Amniotic stem cell (primary cell): Measurements from ENCODE around the gene KCNMB3.
"Not testable (repeated sequence)": the region's sequence is repeated elsewhere in the genome, so short reads cannot be mapped to it uniquely, and the experiment has no call there.

Experiments used
- DNase-seq: peaks from one replicate; lab custom pipeline; 2025; lab: John Stamatoyannopoulos, UW

KCNMB3 gene

GRCh38 chr3:179250803-179251476 is at the start of gene KCNMB3:
Gene KCNMB3 (minus strand): TSS chr3:179251114. CDS start chr3:179250990, 124 bp downstream.
- DNase-seq = no peak

- no peak for DNase-seq
These were observed 49.2 kb upstream of the KCNMB3 start for GRCh38 chr3:179299999-179300613.

GRCh38 chr3:179299316-179299715 is 48.4 kb upstream of the KCNMB3 start:
- no peak for DNase-seq

DNA sequence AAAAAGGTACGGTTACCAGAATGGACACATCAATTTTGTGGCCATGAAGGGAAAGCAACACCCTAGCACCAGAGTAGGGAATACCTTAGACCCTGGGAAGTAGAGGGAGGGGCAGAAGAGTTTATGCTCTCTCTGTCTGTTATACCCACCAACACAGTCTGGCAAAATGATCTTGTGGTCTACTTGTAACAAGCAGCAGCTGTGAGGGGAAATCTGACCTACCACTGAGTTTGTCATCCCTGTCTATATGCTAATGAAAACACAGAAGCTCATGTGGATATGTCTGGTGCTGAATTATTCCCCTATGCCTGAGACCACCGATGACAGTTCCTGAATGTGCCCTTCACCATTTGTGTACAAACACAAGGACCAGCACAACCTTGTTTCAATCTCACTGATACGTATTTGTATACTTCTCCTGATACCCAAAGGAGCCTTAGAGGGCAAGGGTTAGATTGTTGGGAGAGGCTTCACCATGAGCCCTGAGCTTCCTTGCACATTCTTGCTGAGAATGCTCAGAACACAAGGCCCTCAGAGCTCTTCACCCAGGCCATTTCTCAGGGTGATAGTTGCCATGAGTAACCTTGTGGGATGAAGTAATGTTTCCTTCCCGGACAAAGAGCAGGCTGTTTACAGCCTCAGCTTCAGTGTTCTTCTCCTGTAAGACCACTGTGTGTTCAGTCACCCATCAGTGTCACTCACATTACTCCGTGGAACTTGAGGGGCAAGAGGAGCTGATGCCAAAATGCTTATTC is 47.2 kb upstream of the KCNMB3 start:
- DNase-seq = no peak

- no peak for DNase-seq
These were observed 41.5 kb upstream of the KCNMB3 start for GRCh38 chr3:179292450-179292849.

- no peak for DNase-seq
These were observed 38.4 kb upstream of the KCNMB3 start for GRCh38 chr3:179289295-179289694.

DNA sequence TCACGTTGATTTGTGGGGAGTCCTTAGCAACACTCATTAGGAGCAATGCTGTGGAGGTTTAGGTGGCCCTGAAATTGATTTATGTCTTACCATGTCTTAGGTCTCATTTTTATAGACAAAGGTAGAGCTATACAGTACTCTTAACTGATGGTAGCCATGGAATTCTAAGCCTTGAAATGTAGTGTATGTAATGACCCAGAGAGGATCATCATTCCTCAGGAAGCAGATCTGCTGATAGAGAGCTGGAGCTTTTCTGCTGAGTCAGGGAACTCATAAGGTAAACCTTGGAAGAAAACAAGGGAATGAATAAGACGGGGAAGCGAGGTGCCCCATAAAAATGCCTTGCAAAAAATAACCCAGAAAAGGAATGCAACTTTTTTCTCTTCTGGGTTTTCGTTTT is 37.9 kb upstream of the KCNMB3 start:
- DNase-seq = no peak

- DNase-seq = no peak
These were observed 35.4 kb upstream of the KCNMB3 start for GRCh38 chr3:179286331-179286730.

DNA sequence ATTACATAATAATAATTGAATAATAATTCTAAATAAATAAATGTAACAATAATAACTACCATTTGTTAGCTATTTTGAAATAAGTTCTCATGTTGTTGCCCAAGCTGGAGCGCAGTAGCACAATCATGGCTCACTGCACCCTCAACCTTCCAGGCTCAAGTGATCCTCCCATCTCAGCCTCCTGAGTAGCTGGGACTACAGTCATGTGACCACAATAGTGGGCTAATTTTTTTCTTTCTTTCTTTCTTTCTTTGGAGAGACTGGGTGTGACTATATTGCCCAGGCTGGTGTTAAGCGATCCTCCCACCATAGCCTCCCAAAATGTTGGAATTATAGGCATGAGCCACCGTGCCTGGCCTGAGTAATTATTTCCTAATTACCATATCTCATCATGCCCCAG is 30.9 kb upstream of the KCNMB3 start:
- no peak for DNase-seq

DNA sequence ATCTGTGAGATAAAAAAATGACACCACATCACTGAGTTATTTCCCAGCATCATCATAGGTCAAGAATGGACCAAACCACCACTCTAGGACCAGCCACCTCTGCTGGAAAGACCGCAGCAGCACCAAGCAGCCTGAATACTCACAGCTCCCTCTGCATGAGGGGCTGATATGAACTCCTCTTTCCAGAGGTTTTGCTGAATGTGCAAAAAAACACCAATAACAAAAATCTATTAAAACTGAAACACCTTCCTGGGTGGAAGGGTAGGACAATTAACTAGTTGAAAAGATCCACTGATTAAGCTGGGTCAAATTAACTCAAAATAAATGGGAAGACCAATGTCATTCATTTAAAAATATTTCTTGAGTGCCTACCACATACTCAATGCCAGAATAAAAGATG is 28.9 kb upstream of the KCNMB3 start:
- no peak for DNase-seq

- DNase-seq = no peak
These were observed 28.2 kb upstream of the KCNMB3 start for GRCh38 chr3:179278932-179279693.

- DNase-seq = no peak
These were observed 27.2 kb upstream of the KCNMB3 start for GRCh38 chr3:179278151-179278550.

DNA sequence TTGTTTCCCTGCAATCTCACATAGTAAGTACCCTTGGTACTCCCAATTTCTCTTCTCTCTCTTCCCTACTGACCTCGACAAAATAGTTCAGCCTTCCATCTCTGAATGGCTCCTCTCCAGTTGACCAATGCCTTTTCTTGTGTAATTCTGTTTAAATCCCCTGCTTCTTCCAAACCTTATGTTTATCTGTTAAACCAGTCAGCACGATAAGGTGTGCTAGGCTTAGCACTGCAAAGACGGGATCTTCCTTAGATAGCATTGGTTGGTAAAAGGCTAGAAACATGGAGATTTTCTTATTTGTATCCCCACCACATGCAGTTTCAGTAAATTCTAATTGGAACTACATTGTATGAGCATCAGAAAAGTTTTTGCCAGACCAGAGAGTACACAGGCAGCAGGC is 25.8 kb upstream of the KCNMB3 start:
- no peak for DNase-seq

DNA sequence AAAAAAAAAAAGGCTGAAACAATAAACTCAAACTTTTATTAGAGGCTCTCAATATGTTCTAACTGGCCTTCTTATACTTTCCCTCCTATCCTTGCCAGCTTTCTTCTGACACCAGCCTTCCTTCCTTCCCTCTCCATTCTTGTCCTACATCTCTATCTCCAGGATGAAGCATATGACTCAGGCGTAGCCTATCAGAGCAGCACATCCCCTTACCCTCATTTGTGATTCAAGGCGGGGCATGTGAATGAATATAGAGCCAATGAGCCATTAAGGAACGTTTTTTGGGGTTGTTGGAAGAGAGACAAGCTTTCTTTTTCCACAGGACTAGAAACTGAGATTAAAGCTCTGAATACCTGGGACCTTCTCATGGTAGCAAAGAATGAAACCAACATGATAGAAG is 25.1 kb upstream of the KCNMB3 start:
- no peak for DNase-seq

DNA sequence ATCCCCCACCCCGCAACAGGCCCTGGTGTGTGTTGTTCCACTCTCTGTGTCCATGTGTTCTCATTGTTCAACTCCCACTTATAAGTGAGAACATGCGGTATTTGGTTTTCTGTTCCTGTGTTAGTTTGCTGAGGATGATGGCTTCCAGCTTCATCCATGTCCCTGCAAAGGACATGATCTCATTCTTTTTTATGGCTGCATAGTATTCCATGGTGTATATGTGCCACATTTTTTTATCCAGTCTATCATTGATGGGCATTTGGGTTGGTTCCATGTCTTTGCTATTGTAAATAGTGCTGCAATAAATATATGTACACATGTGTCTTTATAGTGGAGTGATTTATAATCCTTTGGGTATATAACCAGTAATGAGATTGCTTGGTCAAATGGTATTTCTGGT is 23.5 kb upstream of the KCNMB3 start:
- not testable (repeated sequence) for DNase-seq

GRCh38 chr3:179272385-179272784 is 21.5 kb upstream of the KCNMB3 start:
- DNase-seq = no peak

GRCh38 chr3:179269152-179269707 is 18.3 kb upstream of the KCNMB3 start:
- DNase-seq = no peak

DNA sequence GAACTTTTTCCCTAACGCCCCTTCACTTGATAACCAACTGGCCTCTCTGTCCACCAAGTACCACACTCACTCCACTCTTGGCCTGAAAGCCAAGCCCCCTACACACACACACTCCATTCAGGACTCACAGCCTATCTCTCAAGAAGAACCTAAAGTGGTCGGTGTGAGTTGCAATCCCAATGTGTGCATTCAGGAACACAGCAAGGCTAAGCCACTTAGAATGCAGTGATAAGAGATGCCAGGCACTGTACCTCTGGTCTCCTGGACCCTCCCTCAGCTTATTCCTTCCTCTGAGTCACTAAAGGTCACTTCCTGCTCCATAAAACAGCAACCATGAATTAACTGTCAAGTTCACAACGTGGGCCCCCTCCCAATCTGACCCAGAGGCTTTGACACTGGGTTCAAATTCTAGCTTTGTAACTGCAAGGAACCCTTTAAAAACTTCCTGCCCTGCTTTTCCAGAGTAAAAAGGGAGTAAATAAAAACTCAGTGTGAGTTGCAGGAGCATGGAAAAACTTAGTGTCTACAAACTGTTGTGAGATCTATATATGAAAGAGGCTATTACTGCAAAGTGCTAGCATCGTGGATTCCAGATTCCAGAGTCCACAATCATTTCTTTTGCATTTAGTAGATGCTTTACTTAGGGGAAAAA is 17.6 kb upstream of the KCNMB3 start:
- DNase-seq = no peak

DNA sequence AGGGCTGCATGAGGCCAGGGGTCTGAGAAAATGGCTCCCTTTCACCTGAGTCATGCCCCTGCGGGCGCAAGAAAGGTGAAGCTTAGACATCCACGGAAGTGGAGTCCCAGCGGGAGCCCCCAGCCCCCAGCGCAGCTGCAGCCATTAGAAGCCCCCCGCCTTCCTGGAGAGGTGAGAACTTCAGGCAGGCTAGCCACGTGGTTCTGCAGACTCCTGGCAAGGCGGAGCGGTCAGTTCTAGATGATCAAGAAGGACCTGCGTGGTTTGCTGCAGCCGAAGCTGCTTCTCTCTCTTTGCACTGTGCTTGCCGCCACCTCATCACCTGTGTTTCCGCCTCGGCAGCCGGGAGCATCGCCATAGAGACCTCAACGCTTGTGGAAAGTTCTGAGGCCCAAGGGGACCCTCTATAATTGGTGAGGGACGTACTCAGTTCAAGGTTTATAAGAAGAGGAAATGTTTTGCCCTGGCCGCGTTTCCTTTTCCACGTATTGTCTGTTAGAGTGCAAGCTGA is 15.8 kb upstream of the KCNMB3 start:
- no peak for DNase-seq

- no peak for DNase-seq
These were observed 15.0 kb upstream of the KCNMB3 start for GRCh38 chr3:179265875-179266274.

- no peak for DNase-seq
These were observed 14.2 kb upstream of the KCNMB3 start for GRCh38 chr3:179265092-179265491.
